ENCODE measurements around the gene DACH1. TPM values are rescaled to one million over a fixed set of nuclear protein-coding genes. Genes with fewer than 3 reads are reported as not detected.

Gene DACH1
- total RNA-seq (10.4 TPM), polyA plus RNA-seq (ENCODE audit: insufficient read depth, low read depth, low replicate concordance) (5.3 TPM)
- long read RNA-seq, donor 1, full-length matches to known transcripts, result 17 of 28 reads
- long read RNA-seq, donor 1, partial matches to known transcripts, result 11 of 28 reads
- long read RNA-seq, donor 1, other reads (novel, unspliced or antisense), result 0 of 28 reads
- long read RNA-seq, donor 2, full-length matches to known transcripts, result 5 of 16 reads
- long read RNA-seq, donor 2, partial matches to known transcripts, result 11 of 16 reads
- long read RNA-seq, donor 2, other reads (novel, unspliced or antisense), result 0 of 16 reads
- long read RNA-seq, donor 3, full-length matches to known transcripts, result 17 of 27 reads
- long read RNA-seq, donor 3, partial matches to known transcripts, result 10 of 27 reads
- long read RNA-seq, donor 3, other reads (novel, unspliced or antisense), result 0 of 27 reads
- long read RNA-seq, donor 4, full-length matches to known transcripts, result 7 of 17 reads
- long read RNA-seq, donor 4, partial matches to known transcripts, result 10 of 17 reads
- long read RNA-seq, donor 4, other reads (novel, unspliced or antisense), result 0 of 17 reads
- long read RNA-seq, donor 5, result 0 reads
- long read RNA-seq, donor 6, full-length matches to known transcripts, result 3 of 3 reads
- long read RNA-seq, donor 6, partial matches to known transcripts, result 0 of 3 reads
- long read RNA-seq, donor 6, other reads (novel, unspliced or antisense), result 0 of 3 reads
- long read RNA-seq, donor 7, full-length matches to known transcripts, result 8 of 16 reads
- long read RNA-seq, donor 7, partial matches to known transcripts, result 3 of 16 reads
- long read RNA-seq, donor 7, other reads (novel, unspliced or antisense), result 5 of 16 reads
- long read RNA-seq, donor 8, full-length matches to known transcripts, result 15 of 59 reads
- long read RNA-seq, donor 8, partial matches to known transcripts, result 44 of 59 reads
- long read RNA-seq, donor 8, other reads (novel, unspliced or antisense), result 0 of 59 reads
- long read RNA-seq, donor 9, full-length matches to known transcripts, result 5 of 19 reads
- long read RNA-seq, donor 9, partial matches to known transcripts, result 14 of 19 reads
- long read RNA-seq, donor 9, other reads (novel, unspliced or antisense), result 0 of 19 reads
- long read RNA-seq, donor 10, full-length matches to known transcripts, result 5 of 25 reads
- long read RNA-seq, donor 10, partial matches to known transcripts, result 20 of 25 reads
- long read RNA-seq, donor 10, other reads (novel, unspliced or antisense), result 0 of 25 reads

- Histone ChIP-seq H3K9me3 (ENCODE audit: control insufficient read depth in 2 of 3, insufficient read depth in 1 of 3, low read length in 3 of 3) (no peaks in the 10 kb centered on the region), H3K36me3 (ENCODE audit: control insufficient read depth in 2 of 3, insufficient read depth in 3 of 3, low read length in 3 of 3) (no peaks in the 10 kb centered on the region), H3K4me3 (ENCODE audit: low read length in 3 of 3) (peak within 1 kb of the TSS; percentile 81 to 98 (median 90)), H3K27me3 (ENCODE audit: control insufficient read depth, insufficient read depth, low read length) (no peaks in the 10 kb centered on the region), H3K4me1 (ENCODE audit: control insufficient read depth in 2 of 3, insufficient read depth in 2 of 3, low read depth in 1 of 3, low read length in 3 of 3) (peaks cover 0 to 3% (median 2%) of the 10 kb centered on the region in 3 donors), H3K9ac (ENCODE audit: low read length in 3 of 3) (peak within 1 kb of the TSS; percentile 55 to 81 (median 68)), H3K27ac (ENCODE audit: low read depth in 2 of 2, low read length in 2 of 2) (peak within 1 kb of the TSS; percentile 76 to 95)
- FAIRE-seq (peak; percentile 27), DNase-seq (peak; percentile 89 to 98 (median 94))
- TF ChIP-seq CTCF (IDR thresholded peaks at IDR 0.05; ENCODE audit: borderline replicate concordance, extremely low read depth, insufficient read depth), result no peak
- intact Hi-C loops (cut with DNase I), result no loop called here
Measured at GRCh38 chr13:71867131-71867814, at the start of gene DACH1. Gene DACH1 (minus strand): TSS chr13:71867204.

- no peak overlapping the region for H3K9ac ChIP-seq (ENCODE audit: low read length in 3 of 3)
- no peak overlapping the region for H3K27ac ChIP-seq (ENCODE audit: low read depth in 2 of 2, low read length in 2 of 2)
- intact Hi-C loops (cut with DNase I), result no loop called here
- no peaks in the 10 kb centered on the region for H3K4me1 ChIP-seq (ENCODE audit: control insufficient read depth in 2 of 3, insufficient read depth in 2 of 3, low read depth in 1 of 3, low read length in 3 of 3)
- no peak overlapping the region for H3K4me3 ChIP-seq (ENCODE audit: low read length in 3 of 3)
- no peaks in the 10 kb centered on the region for H3K27me3 ChIP-seq (ENCODE audit: control insufficient read depth, insufficient read depth, low read length)
- H3K36me3 ChIP-seq (ENCODE audit: control insufficient read depth in 2 of 3, insufficient read depth in 3 of 3, low read length in 3 of 3), result no peaks in the 10 kb centered on the region
- no peak for TF ChIP-seq CTCF (IDR thresholded peaks at IDR 0.05; ENCODE audit: borderline replicate concordance, extremely low read depth, insufficient read depth)
- DNase-seq (no peak), FAIRE-seq (no peak)
- no peaks in the 10 kb centered on the region for H3K9me3 ChIP-seq (ENCODE audit: control insufficient read depth in 2 of 3, insufficient read depth in 1 of 3, low read length in 3 of 3)
Measured at GRCh38 chr13:71913717-71914116, 46.7 kb upstream of the DACH1 start.

GRCh38 chr13:71912524-71912923, 45.5 kb upstream of the DACH1 start:
- Histone ChIP-seq H3K4me3 (ENCODE audit: low read length in 3 of 3) (no peak overlapping the region), H3K27ac (ENCODE audit: low read depth in 2 of 2, low read length in 2 of 2) (no peak overlapping the region), H3K9me3 (ENCODE audit: control insufficient read depth in 2 of 3, insufficient read depth in 1 of 3, low read length in 3 of 3) (no peaks in the 10 kb centered on the region), H3K9ac (ENCODE audit: low read length in 3 of 3) (no peak overlapping the region), H3K4me1 (ENCODE audit: control insufficient read depth in 2 of 3, insufficient read depth in 2 of 3, low read depth in 1 of 3, low read length in 3 of 3) (no peaks in the 10 kb centered on the region), H3K27me3 (ENCODE audit: control insufficient read depth, insufficient read depth, low read length) (no peaks in the 10 kb centered on the region), H3K36me3 (ENCODE audit: control insufficient read depth in 2 of 3, insufficient read depth in 3 of 3, low read length in 3 of 3) (no peaks in the 10 kb centered on the region)
- no peak for FAIRE-seq
- no peak for DNase-seq
- TF ChIP-seq CTCF (IDR thresholded peaks at IDR 0.05; ENCODE audit: borderline replicate concordance, extremely low read depth, insufficient read depth), result no peak
- intact Hi-C loops (cut with DNase I), result no loop called here
